HG02981 (cell line): ENCODE results near the gene KIF3C.

ENCODE experiments used
- ATAC-seq: cut with Tn5 transposase; IDR thresholded peaks from one replicate; pipeline ENCODE4 v1.9.1; 2021; ENCODE audit warnings: mild to moderate bottlenecking, moderate library complexity; ENCODE audit not compliant: unreplicated experiment

The KIF3C gene

GRCh38 chr2:25881764-25882163 is 100.5 kb downstream of the KIF3C start:
- no peak for ATAC-seq

- no peak for ATAC-seq
These were observed 103.1 kb downstream of the KIF3C start for GRCh38 chr2:25879133-25879730.

GRCh38 chr2:25878361-25879132 is 103.8 kb downstream of the KIF3C start, which contains the start of gene ASXL2:
ASXL2 (minus strand) TSS chr2:25878487; CDS start chr2:25878222, 265 bp downstream.
- ATAC-seq = peak; percentile 94

- ATAC-seq = peak; percentile 40
These were observed 104.6 kb downstream of the KIF3C start for GRCh38 chr2:25877431-25878360.
